GM12878 (cell line): ENCODE data around the gene GAS2L3. TPM values are rescaled to one million over a fixed set of nuclear protein-coding genes. Genes with fewer than 3 reads are reported as not detected.

ENCODE experiments used
- ATAC-seq: fragments of 200-7000 bp; cut with Tn5 transposase; 3 replicates; pipeline ENCODE4 v1.9.1; 2020; ENCODE audit warnings: mild to moderate bottlenecking, moderate library complexity
- BruUV-seq: library from RNA; stranded (reverse); fragments of 400-500 nt; replicated peaks from 2 replicates; lab custom pipeline; 2021; lab: Mats Ljungman, UMichigan
- CTCF ChIA-PET: fragments of 300-600 bp; sonication (Branson Sonifier 250); formaldehyde crosslinking; extraction: SDS; loops from one replicate; lab custom pipeline; 2021; ENCODE audit warnings: inconsistent platforms; lab: Yijun Ruan, JAX
- POLR2A ChIA-PET: fragments of 350-600 bp; formaldehyde crosslinking; extraction: SDS; loops from one replicate; lab custom pipeline; 2021; ENCODE audit warnings: inconsistent platforms; lab: Charles Lee
- RAD21 ChIA-PET: fragments of 300-600 bp; sonication (Branson Sonifier 250); formaldehyde crosslinking; loops from one replicate; lab custom pipeline; 2023; ENCODE audit warnings: antibody characterized with exemption; ENCODE audit not compliant: unreplicated experiment; lab: Charles Lee
- SMC1A ChIA-PET: fragments of 300-600 bp; sonication (Branson Sonifier 250); formaldehyde crosslinking; loops from one replicate; lab custom pipeline; 2023; ENCODE audit not compliant: unreplicated experiment, uncharacterized antibody; lab: Charles Lee
- DNase-seq: peaks from one replicate; pipeline ENCODE4 v3.0.0-alpha.2; 2011; ENCODE audit warnings: low read depth, low spot score
- FAIRE-seq: peaks from 3 replicates; lab custom pipeline; 2011; peaks lifted over from hg19 to GRCh38; lab: Jason Lieb, UNC
- H2AFZ ChIP-seq: 2 replicates; pipeline ENCODE4 v1.6.0; 2011; ENCODE audit warnings: low read depth, low read length, control low read depth; ENCODE audit not compliant: control insufficient read depth
- H3K27ac ChIP-seq: 2 replicates; pipeline ENCODE4 v1.5.1; 2011; ENCODE audit warnings: control low read depth; ENCODE audit not compliant: control insufficient read depth, insufficient read depth
- H3K27me3 ChIP-seq, 2 experiments: replicated peaks in 1 of 2; 2 replicates each; pipeline versions ENCODE4 v1.6.0 to v1.6.1; 2011; ENCODE audit warnings: low read length in 1 of 2; ENCODE audit not compliant: control insufficient read depth in 2 of 2, insufficient read depth in 2 of 2
- H3K36me3 ChIP-seq, 2 experiments: 2 replicates each; pipeline ENCODE4 v1.5.1; 2011; ENCODE audit warnings: low read length in 1 of 2; ENCODE audit not compliant: control insufficient read depth in 2 of 2, insufficient read depth in 2 of 2
- H3K4me1 ChIP-seq: 2 replicates; pipeline ENCODE4 v1.6.1; 2011; ENCODE audit warnings: mild to moderate bottlenecking, low read length, moderate library complexity, mixed read lengths; ENCODE audit not compliant: control insufficient read depth, insufficient read depth
- H3K4me2 ChIP-seq: 2 replicates; pipeline ENCODE4 v1.6.0; 2011; ENCODE audit warnings: control low read depth; ENCODE audit not compliant: control insufficient read depth, insufficient read depth
- H3K4me3 ChIP-seq: fragments of 200-600 bp; sonication (generic); 2 replicates; pipeline ENCODE4 v1.5.1; 2016
- H3K79me2 ChIP-seq: 2 replicates; pipeline ENCODE4 v1.6.0; 2011; ENCODE audit warnings: low read length; ENCODE audit not compliant: control insufficient read depth, insufficient read depth
- H3K9ac ChIP-seq: 2 replicates; pipeline ENCODE4 v1.8.0; 2011; ENCODE audit warnings: low read length, control low read depth, mixed read lengths; ENCODE audit not compliant: control insufficient read depth, insufficient read depth
- H3K9me3 ChIP-seq: replicated peaks from 3 replicates; pipeline ENCODE4 v1.5.1; 2011; ENCODE audit warnings: mild to moderate bottlenecking, low read length; ENCODE audit not compliant: control insufficient read depth, insufficient read depth
- H4K20me1 ChIP-seq: 2 replicates; pipeline ENCODE4 v1.6.0; 2011; ENCODE audit not compliant: control insufficient read depth, insufficient read depth
- BACH1 ChIP-seq: fragments of 450-650 bp; IDR thresholded peaks from 2 replicates; pipeline ENCODE4 v1.6.1; 2017; ENCODE audit warnings: mild to moderate bottlenecking, borderline replicate concordance
- BCL11A ChIP-seq: IDR thresholded peaks from 2 replicates; pipeline ENCODE4 v1.6.1; 2011; ENCODE audit warnings: low read depth, low read length
- CBX5 ChIP-seq: sonication (generic); IDR thresholded peaks from 2 replicates; pipeline ENCODE4 v1.6.1; 2016; ENCODE audit warnings: low read depth, moderate library complexity, mild to moderate bottlenecking, inconsistent platforms
- FOS ChIP-seq: IDR thresholded peaks from 3 replicates; pipeline ENCODE4 v1.6.1; 2011; ENCODE audit warnings: borderline replicate concordance; ENCODE audit not compliant: insufficient read length; ENCODE audit errors: extremely low read depth
- GABPA ChIP-seq: IDR thresholded peaks from 2 replicates; pipeline ENCODE4 v1.6.1; 2014; ENCODE audit warnings: antibody characterized with exemption, low read depth, mild to moderate bottlenecking, inconsistent platforms
- GATAD2B ChIP-seq: fragments of 450-650 bp; conservative IDR thresholded peaks from 2 replicates; pipeline ENCODE4 v1.6.1; 2017; ENCODE audit warnings: low read depth, mild to moderate bottlenecking, moderate library complexity
- IRF4 ChIP-seq: IDR thresholded peaks from 2 replicates; pipeline ENCODE4 v1.6.1; 2011; ENCODE audit warnings: low read depth, low read length
- JUNB ChIP-seq: IDR thresholded peaks from 2 replicates; pipeline ENCODE4 v1.6.1; 2016; ENCODE audit warnings: antibody characterized with exemption, mild to moderate bottlenecking
- KDM1A ChIP-seq: fragments of 200-600 bp; sonication (generic); IDR thresholded peaks from 2 replicates; pipeline ENCODE4 v1.6.1; 2016; ENCODE audit warnings: borderline replicate concordance
- SMAD1 ChIP-seq: fragments of 450-650 bp; IDR thresholded peaks from 2 replicates; pipeline ENCODE4 v1.6.1; 2018; ENCODE audit warnings: mild to moderate bottlenecking, low read depth; ENCODE audit not compliant: partially characterized antibody
- STAT1 ChIP-seq: fragments of 450-650 bp; conservative IDR thresholded peaks from 2 replicates; pipeline ENCODE4 v1.6.1; 2014; ENCODE audit warnings: antibody characterized with exemption, mild to moderate bottlenecking
- SUPT20H ChIP-seq: IDR thresholded peaks from 2 replicates; pipeline ENCODE4 v1.6.1; 2011; ENCODE audit warnings: low read depth, mild to moderate bottlenecking, low read length, moderate library complexity, borderline replicate concordance; ENCODE audit not compliant: control insufficient read depth
- TCF12 ChIP-seq: IDR thresholded peaks from 2 replicates; pipeline ENCODE4 v1.6.1; 2011; ENCODE audit warnings: low read depth, mild to moderate bottlenecking, low read length
- WRNIP1 ChIP-seq: IDR thresholded peaks from 2 replicates; pipeline ENCODE4 v1.6.1; 2011; ENCODE audit warnings: low read depth, low read length, improper control_type of control experiment, borderline replicate concordance
- WGBS: methylation state at CpG from one replicate; pipeline ENCODE4 v1.1.6; 2016; ENCODE audit warnings: low lambda C conversion rate; ENCODE audit not compliant: insufficient replicate concordance, insufficient coverage; ENCODE audit errors: missing lambda C conversion rate; 5-methylcytosine and 5-hydroxymethylcytosine counted together
- in situ Hi-C: fragments of 300-500 bp; cut with MboI; formaldehyde crosslinking; loops from 9 replicates; pipeline ENCODE4 v1.14.3; 2018; ENCODE audit warnings: mixed read lengths
- intact Hi-C: fragments of 100-400 bp; cut with micrococcal nuclease; formaldehyde crosslinking; loops from one replicate; pipeline ENCODE4 v1.14.2; 2022; ENCODE audit not compliant: unreplicated experiment
- polyA plus RNA-seq, 11 experiments: library from polyadenylated mRNA; depleted of rRNA in 4 of 11; unstranded in 6 of 11; stranded (reverse) in 5 of 11; fragments of >200 nt; fragmentation: Nextera tagmentation in 4 of 11; fragmentation: Illumina TruSeq in 1 of 11; extraction: Ambion mirVana in 4 of 11; extraction: Trizol in 1 of 11; gene quantifications; 1 replicate in 1 of 11; 2 replicates in 10 of 11; pipeline versions ENCODE4 v1.2.1 to v1.2.3, GENCODE V29; 2011 to 2016; ENCODE audit warnings: inconsistent platforms in 2 of 11, missing spikeins in 2 of 11, low read depth in 1 of 11
- total RNA-seq, 4 experiments: library from RNA; depleted of rRNA in 3 of 4; stranded (reverse); fragments of >200 nt in 3 of 4; fragmentation: Illumina TruSeq in 1 of 4; extraction: Trizol in 1 of 4; gene quantifications; 2 replicates each; pipeline versions ENCODE4 v1.2.1 to v1.2.3, GENCODE V29; 2013 to 2021
- TF ChIP-seq, protein P1 (sequence below), 3 experiments: IDR thresholded peaks in 2 of 3; conservative IDR thresholded peaks in 1 of 3; 2 replicates each; pipeline ENCODE4 v1.5.1; 2011; ENCODE audit warnings: low read depth in 3 of 3, low read length in 3 of 3, mild to moderate bottlenecking in 3 of 3, control low read depth in 2 of 3, moderate library complexity in 2 of 3, inconsistent platforms in 1 of 3, mixed read lengths in 1 of 3; ENCODE audit not compliant: control insufficient read depth in 2 of 3, insufficient read depth in 1 of 3; ENCODE audit errors: extremely low read depth in 1 of 3
- TF ChIP-seq, protein P2 (sequence below): fragments of 450-650 bp; formaldehyde crosslinking; IDR thresholded peaks from 2 replicates; pipeline ENCODE4 v1.4.0; 2020; ENCODE audit warnings: mild to moderate bottlenecking, moderate library complexity
- TF ChIP-seq, protein P3 (sequence below): fragments of 150-350 bp; IDR thresholded peaks from 2 replicates; pipeline ENCODE4 v1.6.1; 2016; ENCODE audit warnings: low read depth, low read length

The GAS2L3 gene
- total and polyA plus RNA-seq, 10 of the 15 experiments (the other 5 are each of a cell fraction or from before 2014, with no cell fraction given) = 0.46 to 6.6 (median 2.4) TPM

DNA sequence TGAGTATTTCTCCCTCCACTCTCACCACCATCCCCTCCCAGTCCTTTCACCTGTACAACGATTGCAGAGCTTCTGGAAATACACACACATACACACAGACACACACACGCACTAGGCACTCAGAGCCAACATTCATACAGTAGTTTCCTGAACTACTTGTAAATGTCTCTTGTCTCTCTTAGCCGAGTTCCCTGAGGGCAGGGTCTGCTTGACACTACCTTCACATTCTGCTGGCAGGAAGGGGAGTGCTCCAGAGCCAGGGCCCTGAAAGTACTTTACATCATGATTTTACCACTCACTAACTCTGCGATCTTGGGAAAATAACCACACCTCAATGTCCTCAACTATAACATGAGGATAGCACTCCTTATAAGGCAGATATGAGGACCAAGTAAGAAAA is 82.7 kb downstream of the GAS2L3 start:
- TF ChIP-seq SUPT20H = no peak
- TF ChIP-seq CBX5 = no peak
- TF ChIP-seq, protein P1, sequence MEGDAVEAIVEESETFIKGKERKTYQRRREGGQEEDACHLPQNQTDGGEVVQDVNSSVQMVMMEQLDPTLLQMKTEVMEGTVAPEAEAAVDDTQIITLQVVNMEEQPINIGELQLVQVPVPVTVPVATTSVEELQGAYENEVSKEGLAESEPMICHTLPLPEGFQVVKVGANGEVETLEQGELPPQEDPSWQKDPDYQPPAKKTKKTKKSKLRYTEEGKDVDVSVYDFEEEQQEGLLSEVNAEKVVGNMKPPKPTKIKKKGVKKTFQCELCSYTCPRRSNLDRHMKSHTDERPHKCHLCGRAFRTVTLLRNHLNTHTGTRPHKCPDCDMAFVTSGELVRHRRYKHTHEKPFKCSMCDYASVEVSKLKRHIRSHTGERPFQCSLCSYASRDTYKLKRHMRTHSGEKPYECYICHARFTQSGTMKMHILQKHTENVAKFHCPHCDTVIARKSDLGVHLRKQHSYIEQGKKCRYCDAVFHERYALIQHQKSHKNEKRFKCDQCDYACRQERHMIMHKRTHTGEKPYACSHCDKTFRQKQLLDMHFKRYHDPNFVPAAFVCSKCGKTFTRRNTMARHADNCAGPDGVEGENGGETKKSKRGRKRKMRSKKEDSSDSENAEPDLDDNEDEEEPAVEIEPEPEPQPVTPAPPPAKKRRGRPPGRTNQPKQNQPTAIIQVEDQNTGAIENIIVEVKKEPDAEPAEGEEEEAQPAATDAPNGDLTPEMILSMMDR (IDR thresholded peaks at IDR 0.05 in 2 of 3, conservative IDR thresholded peaks at IDR 0.05 in 1 of 3; ENCODE audit: control insufficient read depth in 2 of 3, extremely low read depth in 1 of 3, insufficient read depth in 1 of 3, low read depth in 3 of 3, low read length in 3 of 3) = no peak
- TF ChIP-seq FOS = no peak
- TF ChIP-seq GATAD2B = no peak
- TF ChIP-seq IRF4 = no peak
- TF ChIP-seq TCF12 = no peak
- TF ChIP-seq SMAD1 = no peak
- TF ChIP-seq, protein P2, sequence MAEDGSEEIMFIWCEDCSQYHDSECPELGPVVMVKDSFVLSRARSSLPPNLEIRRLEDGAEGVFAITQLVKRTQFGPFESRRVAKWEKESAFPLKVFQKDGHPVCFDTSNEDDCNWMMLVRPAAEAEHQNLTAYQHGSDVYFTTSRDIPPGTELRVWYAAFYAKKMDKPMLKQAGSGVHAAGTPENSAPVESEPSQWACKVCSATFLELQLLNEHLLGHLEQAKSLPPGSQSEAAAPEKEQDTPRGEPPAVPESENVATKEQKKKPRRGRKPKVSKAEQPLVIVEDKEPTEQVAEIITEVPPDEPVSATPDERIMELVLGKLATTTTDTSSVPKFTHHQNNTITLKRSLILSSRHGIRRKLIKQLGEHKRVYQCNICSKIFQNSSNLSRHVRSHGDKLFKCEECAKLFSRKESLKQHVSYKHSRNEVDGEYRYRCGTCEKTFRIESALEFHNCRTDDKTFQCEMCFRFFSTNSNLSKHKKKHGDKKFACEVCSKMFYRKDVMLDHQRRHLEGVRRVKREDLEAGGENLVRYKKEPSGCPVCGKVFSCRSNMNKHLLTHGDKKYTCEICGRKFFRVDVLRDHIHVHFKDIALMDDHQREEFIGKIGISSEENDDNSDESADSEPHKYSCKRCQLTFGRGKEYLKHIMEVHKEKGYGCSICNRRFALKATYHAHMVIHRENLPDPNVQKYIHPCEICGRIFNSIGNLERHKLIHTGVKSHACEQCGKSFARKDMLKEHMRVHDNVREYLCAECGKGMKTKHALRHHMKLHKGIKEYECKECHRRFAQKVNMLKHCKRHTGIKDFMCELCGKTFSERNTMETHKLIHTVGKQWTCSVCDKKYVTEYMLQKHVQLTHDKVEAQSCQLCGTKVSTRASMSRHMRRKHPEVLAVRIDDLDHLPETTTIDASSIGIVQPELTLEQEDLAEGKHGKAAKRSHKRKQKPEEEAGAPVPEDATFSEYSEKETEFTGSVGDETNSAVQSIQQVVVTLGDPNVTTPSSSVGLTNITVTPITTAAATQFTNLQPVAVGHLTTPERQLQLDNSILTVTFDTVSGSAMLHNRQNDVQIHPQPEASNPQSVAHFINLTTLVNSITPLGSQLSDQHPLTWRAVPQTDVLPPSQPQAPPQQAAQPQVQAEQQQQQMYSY (CRISPR knock-in tag) = no peak
- TF ChIP-seq, protein P3, sequence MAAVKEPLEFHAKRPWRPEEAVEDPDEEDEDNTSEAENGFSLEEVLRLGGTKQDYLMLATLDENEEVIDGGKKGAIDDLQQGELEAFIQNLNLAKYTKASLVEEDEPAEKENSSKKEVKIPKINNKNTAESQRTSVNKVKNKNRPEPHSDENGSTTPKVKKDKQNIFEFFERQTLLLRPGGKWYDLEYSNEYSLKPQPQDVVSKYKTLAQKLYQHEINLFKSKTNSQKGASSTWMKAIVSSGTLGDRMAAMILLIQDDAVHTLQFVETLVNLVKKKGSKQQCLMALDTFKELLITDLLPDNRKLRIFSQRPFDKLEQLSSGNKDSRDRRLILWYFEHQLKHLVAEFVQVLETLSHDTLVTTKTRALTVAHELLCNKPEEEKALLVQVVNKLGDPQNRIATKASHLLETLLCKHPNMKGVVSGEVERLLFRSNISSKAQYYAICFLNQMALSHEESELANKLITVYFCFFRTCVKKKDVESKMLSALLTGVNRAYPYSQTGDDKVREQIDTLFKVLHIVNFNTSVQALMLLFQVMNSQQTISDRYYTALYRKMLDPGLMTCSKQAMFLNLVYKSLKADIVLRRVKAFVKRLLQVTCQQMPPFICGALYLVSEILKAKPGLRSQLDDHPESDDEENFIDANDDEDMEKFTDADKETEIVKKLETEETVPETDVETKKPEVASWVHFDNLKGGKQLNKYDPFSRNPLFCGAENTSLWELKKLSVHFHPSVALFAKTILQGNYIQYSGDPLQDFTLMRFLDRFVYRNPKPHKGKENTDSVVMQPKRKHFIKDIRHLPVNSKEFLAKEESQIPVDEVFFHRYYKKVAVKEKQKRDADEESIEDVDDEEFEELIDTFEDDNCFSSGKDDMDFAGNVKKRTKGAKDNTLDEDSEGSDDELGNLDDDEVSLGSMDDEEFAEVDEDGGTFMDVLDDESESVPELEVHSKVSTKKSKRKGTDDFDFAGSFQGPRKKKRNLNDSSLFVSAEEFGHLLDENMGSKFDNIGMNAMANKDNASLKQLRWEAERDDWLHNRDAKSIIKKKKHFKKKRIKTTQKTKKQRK = no peak
- TF ChIP-seq GABPA = no peak
- TF ChIP-seq JUNB = no peak
- no peak for TF ChIP-seq BCL11A
- no peak for TF ChIP-seq WRNIP1
- TF ChIP-seq STAT1 = no peak
- no peak for TF ChIP-seq BACH1
- TF ChIP-seq KDM1A = no peak
- no peak overlapping the region for H3K9ac ChIP-seq
- no TSS peak for BruUV-seq
- H3K4me2 ChIP-seq = no peak overlapping the region
- ChIA-PET RAD21 (no interaction called here), CTCF (interaction anchor here (0.6 to 2.6 kb wide), 4 partner anchors 14 to 1613 kb away, joined by 3 to 13 read pairs (median 4); no protein-coding TSS in a partner anchor), POLR2A (no interaction called here), SMC1A (no interaction called here)
- no peaks in the 10 kb centered on the region for H3K4me1 ChIP-seq
- intact Hi-C loops = no loop called here
- H3K9me3 ChIP-seq = no peaks in the 10 kb centered on the region
- H3K27me3 ChIP-seq = no peaks in the 10 kb centered on the region; a peak in 1 of 4 replicates
- H4K20me1 ChIP-seq = no peaks in the 10 kb centered on the region
- no peak overlapping the region for H3K4me3 ChIP-seq
- in situ Hi-C loops = no loop called here
- no peaks in the 10 kb centered on the region for H3K36me3 ChIP-seq
- FAIRE-seq (no peak), ATAC-seq (no peak), DNase-seq (no peak)
- H3K79me2 ChIP-seq = no peaks in the 10 kb centered on the region
- no peak overlapping the region for H2AFZ ChIP-seq
- WGBS = 34% methylated on average over 4 of the region's 4 CpGs
- no peak overlapping the region for H3K27ac ChIP-seq
